Measurements from ENCODE around the gene PLA2G6.

Gene PLA2G6

DNA sequence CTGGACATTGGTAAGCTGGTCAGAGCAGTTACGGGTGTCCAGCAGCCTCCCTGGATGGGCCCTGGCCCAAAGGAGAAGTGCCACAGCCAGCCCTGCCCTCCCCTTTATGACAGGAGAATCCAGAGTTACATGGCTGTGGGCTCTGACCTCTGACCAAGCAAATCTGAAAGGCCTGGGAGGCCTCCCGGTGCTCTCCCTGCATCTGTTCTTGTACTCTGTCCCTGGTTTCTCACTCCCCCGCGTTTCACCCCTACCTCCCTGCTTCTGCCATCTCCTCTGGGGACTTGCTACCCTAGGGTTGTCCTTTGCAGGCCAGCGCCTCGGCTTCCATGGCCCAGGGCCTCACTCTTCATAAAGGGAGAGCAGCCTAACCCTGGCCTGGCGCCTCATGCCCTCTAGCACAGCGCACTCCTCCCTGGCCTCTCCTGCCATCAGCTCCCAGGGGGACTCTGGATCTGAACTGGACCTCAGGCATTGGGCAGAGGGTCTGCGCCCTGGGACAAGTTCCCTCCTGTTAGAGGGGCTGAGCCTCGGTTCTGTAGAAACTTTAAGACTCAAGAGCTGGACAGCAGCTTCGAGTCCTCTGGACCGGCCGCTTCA, 113.8 kb downstream of the PLA2G6 start:
- intact Hi-C loops (cut with DNase I): loop anchor here (5.0 kb wide), 1 partner anchor 504 kb away; the partner anchor contains the start of gene DMC1

DNA sequence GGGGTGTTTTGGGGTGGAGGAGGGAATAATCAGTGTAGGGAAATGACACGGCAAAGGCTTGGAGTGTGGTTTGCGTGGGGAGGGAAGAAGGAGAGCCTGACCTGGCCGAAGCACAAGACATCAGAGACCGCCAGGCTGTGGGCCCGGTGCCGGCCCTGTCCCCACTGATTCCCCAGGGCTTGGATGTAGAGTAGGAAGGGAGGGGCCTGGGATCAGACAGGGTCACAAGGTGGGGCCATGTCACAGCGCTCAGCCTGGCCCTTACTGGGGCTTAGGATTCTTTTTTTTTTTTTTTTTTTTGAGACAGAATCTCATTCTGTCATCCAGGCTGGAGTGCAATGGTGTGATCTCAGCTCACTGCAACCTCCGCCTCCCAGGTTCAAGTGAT, 114.6 kb downstream of the PLA2G6 start:
- peak in 1 of 10 donors; percentile 74 for DNase-seq
- intact Hi-C loops (cut with DNase I): loop anchor here (5.0 kb wide), 1 partner anchor 505 kb away; the partner anchor contains the start of gene DMC1

More for the DNA sequence above, 113.8 kb downstream of the PLA2G6 start:
- DNase-seq: peak in 1 of 10 donors; percentile 70

DNA sequence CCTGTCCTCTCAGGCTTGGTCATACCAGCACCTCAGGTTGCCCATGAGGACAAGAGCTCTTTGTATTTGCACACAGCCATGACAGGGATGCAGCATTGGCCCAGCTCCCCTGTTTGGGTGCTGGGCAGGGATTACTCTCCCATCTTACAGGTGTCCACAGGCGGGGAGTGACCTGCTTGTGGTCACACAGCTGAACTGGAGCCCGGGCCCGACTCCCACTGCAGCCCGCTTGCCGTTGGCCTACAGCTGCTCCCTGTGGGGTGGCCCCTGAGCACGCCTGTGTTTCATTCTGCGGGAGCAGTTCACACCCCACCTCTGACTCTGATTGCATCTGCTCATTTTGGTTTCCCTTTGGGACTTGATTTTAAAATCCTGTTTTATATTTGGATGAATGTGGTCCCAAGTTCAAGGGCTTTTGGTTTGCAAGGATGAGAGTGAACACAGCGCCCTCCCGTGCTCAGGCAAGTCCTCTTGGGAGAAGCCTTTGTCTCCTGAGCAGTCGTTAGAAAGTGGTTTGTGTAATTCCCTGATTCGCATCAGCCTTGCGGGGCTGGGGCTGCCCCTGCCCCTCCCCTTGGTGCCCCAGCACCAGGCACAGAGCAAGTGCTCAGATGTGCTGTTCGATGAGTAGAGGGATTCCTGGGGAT, 115.1 kb downstream of the PLA2G6 start:
- intact Hi-C loops (cut with DNase I): loop anchor here (5.0 kb wide), 1 partner anchor 506 kb away; the partner anchor contains the start of gene DMC1
- DNase-seq: peak in 1 of 10 donors; percentile 86

DNA sequence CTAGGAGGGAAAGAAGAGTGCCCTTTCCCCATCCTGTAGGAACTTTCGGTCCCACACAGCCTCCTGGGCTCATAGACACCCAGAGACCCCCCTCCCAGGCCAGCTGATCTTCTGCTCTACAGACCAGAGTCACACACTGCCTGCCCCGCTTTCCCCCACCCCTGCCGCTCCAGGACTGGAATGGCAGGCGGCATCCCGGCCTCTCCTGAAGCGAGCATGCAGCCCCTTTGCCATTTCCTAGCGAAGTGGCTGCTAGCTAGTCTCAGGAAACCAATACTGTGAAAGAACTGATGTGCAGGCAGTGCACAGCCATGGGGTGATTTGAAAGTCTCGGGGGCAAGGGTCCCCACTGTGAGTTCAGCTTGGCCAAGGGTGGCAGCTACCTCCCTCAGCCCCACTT, 116.1 kb downstream of the PLA2G6 start:
- DNase-seq: peak in 1 of 10 donors; percentile 67
- intact Hi-C loops (cut with DNase I): loop anchor here (5.0 kb wide), 1 partner anchor 507 kb away; the partner anchor contains the start of gene DMC1

DNA sequence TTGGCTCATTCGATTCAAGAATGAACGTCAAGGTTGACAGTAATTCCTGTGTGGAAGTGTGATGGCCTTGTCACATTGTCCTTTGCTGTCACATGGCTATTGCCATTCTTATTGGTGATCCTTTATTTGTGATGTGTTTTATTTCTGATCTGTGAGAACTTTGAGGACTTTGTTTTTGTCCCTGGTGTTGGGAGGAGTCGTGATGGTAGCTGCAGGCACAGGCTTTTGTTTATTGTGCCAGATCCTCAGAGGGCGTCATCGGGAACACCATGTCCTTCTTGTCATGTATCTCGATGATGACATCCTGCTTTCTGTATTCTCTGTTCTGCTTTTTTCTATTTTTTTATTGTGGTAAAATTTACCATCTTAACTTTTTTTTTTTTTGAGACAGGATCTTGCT, 118.8 kb downstream of the PLA2G6 start:
- intact Hi-C loops (cut with DNase I): no loop called here
- peak in 6 of 10 donors; percentile 60 to 92 (median 72) for DNase-seq
